GM19372 (cell line): ENCODE measurements around the gene NSUN6.
A peak's percentile ranks its signal among the peaks of the same experiment; 100 is the strongest.

ENCODE experiments used
- ATAC-seq: cut with Tn5 transposase; IDR thresholded peaks from one replicate; pipeline ENCODE4 v1.9.1; 2021; ENCODE audit warnings: mild to moderate bottlenecking, low read depth, moderate library complexity; ENCODE audit not compliant: unreplicated experiment

The NSUN6 gene

DNA sequence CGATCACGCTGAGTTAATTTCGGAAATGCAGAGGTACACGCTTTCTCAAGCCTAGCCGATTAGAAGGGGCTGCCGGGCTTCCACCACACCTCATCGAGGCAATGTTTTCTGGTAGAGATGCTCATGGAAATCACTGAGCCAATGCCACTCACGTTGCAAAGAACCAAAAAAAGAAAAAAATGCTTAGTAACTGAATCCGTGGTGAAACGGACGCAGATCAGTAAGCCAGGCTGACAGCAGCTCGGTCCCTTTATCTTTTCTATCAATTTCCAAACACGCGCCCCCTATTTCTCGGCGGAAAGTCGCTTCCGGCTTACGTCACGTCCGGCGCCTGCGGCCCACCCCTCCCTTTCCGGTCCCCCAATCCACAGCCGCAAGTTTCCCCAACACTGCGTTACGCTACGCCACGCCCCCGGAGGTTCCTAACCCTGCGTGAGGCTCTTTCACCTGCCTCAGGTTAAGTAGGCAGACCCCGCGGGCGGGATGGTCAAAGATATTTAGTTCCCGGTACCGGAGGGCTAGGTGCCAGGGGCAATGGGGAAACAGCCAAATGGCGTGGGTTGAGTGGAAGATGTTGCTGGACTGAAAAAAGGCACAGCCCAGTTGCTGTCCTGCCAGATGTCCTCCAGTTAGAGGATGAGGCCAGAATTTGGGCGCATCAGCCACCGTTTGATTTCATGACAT is at the start of gene NSUN6:
NSUN6 (minus strand) TSS at position 264 of the 684 bp plus-strand sequence. CDS start 384 bp downstream, outside the sequence.
- ATAC-seq, result peak; percentile 97

GRCh38 chr10:18699849-18700840 is 48.8 kb upstream of the NSUN6 start:
- no peak for ATAC-seq

GRCh38 chr10:18690541-18690940 is 39.2 kb upstream of the NSUN6 start:
- ATAC-seq, result no peak

DNA sequence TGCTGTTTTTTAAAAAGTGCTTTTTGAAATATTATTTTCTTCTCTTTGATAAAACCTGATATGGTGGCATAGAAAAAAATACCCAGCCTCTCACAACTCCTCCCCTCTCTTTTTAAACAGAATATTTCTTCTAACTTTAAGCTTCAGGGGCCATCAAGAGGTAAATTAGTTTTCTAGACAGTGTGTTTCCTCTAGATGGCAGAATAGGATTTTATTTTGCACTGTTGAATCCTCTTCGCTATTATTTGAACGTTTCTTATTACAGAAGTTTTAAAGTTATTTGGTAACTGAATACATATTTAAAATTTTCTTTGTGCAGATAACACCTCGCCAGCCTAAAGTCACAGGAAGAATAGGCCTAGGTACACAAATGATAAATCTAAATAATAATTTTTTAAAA is 38.1 kb upstream of the NSUN6 start:
- ATAC-seq, result no peak

DNA sequence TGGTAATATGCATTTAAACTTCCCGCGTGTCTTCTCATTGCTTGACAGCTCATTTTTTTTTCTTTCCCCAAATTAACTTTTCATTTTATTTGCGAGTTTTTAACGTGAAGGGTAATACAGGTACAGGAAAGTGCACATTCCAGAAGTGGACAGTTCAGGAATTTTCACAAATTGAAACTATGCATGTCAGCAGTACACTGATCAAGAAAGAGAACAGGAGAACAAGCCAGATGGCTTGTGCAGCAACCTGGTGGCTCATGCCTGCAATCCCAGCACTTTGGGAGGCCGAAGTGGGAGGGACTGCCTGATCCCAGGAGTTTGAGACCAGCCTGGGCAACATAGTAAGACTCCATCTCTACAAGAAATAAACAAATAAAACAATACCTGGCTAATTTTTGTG is 36.3 kb upstream of the NSUN6 start:
- ATAC-seq, result no peak

DNA sequence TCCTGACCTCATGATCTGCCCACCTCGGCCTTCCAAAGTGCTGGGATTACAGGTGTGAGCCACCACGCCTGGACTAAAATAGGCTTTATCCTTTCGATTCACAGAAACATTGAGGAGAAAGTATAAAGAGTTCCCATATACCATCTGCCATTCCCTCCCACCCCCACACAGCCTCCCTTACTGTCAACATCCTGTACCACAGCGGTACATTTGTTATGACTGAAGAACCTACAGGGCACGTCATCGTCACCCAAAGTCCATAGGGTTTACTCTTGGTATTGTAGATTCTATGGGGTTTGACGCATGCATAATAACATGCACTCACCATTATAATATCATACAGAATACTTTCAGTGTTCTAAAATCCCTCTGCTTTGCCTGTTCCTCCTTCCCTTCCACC is 35.8 kb upstream of the NSUN6 start:
- ATAC-seq, result no peak

- no peak for ATAC-seq
Measured at GRCh38 chr10:18685555-18685954, 34.2 kb upstream of the NSUN6 start.

DNA sequence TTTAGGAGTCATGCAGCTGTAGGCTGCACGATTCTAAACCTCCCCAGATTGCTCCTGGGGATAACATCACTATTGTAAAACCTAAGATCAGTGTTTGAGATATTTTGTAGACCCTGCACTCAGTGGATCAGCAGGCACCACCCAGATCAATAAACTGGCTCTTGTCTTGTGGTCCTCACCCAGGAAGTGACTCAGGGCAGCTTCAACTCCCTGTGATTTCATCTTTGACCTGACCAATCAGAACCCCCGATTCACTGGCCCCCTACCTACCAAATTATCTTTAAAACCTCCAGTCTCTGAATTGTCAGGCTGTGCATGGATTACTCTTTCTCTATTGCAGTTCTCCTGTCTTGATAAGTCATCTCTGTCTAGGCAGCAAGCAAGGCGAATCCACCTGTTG is 33.6 kb upstream of the NSUN6 start:
- no peak for ATAC-seq

DNA sequence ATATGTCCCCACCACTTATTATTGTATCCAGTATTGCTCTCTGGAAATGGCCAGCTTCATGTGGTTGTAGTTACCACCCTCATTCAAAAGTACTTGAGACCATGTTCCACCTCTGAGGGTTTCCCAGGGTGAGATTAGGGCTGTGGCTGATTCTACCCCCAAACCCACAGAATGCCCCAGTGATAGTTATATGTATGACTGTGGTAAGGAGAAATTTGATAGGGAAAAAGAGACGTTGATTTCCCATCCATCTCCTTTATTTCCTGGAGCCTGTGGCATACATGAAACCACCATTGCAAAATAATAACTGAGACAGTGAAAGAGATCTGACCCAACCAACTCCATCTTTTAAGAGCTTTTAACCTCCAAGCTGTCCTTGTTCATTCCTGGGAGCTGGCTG is 33.0 kb upstream of the NSUN6 start:
- ATAC-seq, result no peak

GRCh38 chr10:18683427-18683826 is 32.0 kb upstream of the NSUN6 start:
- no peak for ATAC-seq

DNA sequence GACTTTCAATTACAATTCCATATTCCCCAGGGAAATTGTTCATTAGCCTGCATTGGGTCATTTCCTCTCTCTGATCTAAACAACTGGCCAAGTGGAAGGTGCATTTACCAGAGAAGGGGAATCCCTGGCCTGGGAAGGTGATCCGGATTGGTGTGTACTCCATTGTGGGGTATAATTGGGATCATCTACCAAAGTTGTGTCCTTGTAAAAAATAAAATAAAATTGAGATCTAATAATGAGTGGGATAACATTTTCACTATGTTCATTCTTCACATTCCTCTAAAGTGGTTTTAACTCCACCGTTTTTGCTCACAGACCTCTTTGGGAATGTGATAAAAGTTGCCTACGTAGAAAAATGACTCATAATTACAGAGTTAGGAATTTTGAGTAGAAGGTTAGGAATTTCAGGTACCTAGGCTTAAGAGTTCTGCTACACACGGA is 30.6 kb upstream of the NSUN6 start:
- no peak for ATAC-seq

DNA sequence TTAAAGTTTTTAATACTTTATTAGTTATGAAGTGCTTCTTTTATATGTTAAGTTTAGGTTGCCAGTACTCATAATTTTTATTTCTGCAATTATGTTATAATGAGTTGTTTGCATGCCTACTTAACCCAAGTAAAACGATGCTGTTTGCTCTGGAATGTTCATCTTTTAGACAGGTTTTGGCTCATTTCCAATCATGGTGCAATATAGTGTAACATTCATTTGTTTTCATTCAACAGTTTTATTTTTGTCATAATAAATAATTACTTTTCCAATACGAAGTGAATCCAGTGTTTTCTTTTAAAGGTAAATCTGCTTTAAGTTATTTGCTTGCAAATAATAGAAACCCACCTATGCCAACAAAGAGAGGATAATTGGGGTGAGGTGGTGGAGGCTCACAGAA is 30.0 kb upstream of the NSUN6 start:
- ATAC-seq, result no peak

DNA sequence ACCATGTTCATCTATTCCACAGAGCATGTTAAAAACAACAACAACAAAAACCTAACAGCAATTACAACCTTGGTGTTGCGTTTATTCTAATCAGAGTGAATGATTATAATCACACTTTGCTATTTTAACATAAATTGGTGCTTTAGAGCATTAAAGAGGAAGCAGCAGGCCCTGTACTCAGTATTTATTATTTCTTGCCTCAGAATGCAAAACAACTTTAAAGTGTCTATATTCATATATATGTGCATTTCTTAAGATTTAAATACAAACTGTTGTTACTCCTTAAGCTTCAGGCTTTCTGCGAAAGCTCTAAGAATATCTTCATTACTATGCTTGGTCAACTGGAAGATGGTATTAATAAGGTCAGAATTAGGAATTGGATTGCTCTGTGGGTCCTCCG is 29.4 kb upstream of the NSUN6 start:
- no peak for ATAC-seq

GRCh38 chr10:18675086-18675801 is 23.9 kb upstream of the NSUN6 start:
- ATAC-seq, result no peak

DNA sequence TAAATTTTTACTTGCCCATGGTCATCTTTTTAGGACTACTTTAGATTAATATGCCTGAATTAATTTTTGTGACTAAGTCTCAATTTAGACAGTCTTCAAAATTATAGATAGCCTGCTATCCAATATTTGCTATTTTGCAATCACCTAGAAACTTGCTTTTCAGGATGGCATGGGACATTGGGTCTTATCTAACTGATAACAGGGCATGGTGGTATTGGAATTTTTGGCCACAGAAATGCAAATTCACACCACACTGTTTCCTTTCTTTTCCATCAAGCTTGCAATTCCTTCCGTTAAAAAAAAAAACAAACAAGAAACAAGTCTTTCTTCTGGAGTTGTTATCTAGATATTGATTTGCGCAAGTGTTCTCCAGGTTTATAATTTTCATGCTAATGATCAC is 16.6 kb upstream of the NSUN6 start:
- no peak for ATAC-seq

DNA sequence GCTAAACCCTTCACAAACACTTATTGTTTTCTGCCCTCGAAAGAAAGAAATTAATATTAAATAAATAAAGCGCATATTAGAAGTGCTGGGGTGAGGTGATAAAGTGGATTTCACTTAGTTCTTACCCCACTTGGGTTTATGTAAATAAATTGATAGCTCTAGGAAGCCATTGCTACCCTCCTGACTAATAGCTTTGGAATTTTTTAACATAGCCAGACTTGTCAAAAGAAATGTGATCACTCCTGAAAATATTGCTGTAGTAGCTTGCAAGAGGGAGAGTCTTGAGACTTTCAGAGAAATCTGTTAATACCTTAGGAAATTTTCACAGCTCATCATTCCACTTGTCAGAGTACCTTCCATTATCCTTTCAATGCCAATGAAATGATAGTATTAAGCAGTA is 15.4 kb upstream of the NSUN6 start:
- no peak for ATAC-seq

DNA sequence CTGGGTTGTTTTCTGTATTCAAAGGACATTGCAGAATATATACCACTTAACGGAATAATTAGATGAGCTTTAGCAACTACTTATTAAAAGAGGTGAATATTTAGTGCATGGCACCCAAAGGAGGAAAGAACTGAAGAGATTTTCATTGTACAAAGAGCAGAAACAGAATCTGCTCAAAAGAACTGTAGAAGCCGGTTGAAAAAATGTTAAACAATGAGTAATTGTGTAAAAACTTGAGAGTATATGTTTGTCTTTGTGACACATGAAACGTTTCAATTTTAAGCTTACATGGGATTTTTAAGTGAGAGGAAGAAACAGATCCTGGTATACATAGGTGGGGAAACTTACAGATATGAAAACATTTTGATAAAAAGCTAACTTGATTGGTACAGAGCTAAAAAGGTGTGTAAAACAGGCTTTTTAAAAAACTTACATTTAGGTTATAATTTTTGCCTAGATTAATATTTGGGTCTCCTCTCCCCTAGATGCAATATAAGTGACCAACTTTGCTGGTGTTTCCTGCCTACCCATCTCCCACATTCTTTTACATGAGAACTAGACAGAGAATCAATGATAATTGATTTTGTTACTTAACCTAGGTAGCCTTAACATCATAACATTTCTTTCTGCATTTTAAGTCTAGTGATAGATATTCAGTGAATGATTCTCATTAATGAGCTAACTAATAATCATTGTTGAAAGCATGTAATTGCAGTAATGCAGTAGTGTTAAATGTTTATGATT is 14.6 kb upstream of the NSUN6 start:
- no peak for ATAC-seq

GRCh38 chr10:18664841-18665478 is 13.6 kb upstream of the NSUN6 start:
- no peak for ATAC-seq

- no peak for ATAC-seq
Measured at GRCh38 chr10:18660816-18661431, 9.5 kb upstream of the NSUN6 start.
